AG04449 (cell line): ENCODE results near the gene CD3D.

Source experiments
- CTCF ChIA-PET: fragments of 350-600 bp; formaldehyde crosslinking; extraction: SDS; loops from one replicate; lab custom pipeline; 2021; ENCODE audit warnings: antibody characterized with exemption; lab: Yijun Ruan, JAX
- POLR2A ChIA-PET: fragments of 400-600, 350-600 bp; formaldehyde crosslinking; extraction: SDS; loops from one replicate; lab custom pipeline; 2020; ENCODE audit warnings: antibody characterized with exemption, inconsistent platforms; lab: Yijun Ruan, JAX
- DNase-seq: peaks from one replicate; pipeline ENCODE4 v3.0.0-alpha.2; 2010; ENCODE audit warnings: low read depth, low spot score
- H3K4me3 ChIP-seq: 2 replicates; pipeline ENCODE4 v1.5.1; 2011; ENCODE audit warnings: low read depth, mild to moderate bottlenecking, control low read depth, low read length
- TF ChIP-seq, protein P1 (sequence below): IDR thresholded peaks from one replicate; pipeline ENCODE4 v1.5.1; 2011; ENCODE audit warnings: mild to moderate bottlenecking, moderate library complexity, low read length, control low read depth, inconsistent platforms; ENCODE audit not compliant: insufficient read depth; ENCODE audit errors: missing control alignments

Gene CD3D

DNA sequence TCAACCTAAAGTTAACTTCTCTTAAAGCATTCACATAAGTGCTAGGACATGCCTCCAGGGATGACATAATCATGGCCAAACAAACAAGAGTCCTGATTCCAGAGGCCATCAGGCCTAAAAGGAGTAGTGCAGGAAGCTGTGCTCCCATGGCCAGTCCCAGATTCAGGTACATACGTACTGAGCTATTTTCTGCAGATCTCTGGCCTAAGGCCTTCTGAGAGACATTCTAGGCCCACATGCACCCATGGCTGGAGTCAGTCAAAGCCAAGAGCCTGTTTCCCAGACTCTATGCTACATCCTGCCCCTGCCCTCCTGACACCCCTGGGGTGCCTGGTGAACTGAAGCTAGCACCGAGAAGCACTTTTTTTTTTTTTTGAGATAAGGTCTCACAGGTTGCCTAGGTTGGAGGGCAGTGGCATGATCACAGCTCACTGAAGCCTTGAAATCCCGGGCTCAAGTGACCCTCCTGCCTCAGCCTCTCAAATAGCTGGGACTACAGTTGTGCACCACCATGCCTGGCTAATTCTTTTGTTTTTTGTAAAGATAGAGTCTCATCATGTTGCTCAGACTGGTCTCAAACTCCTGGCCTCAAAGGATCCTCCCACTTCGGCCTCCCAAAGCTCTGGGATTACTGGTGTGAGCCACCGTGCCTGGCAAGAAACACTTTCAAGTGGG is 553 bp downstream of the CD3D start:
- no peak overlapping the region for H3K4me3 ChIP-seq
- POLR2A ChIA-PET, result no interaction called here
- no peak for DNase-seq
- CTCF ChIA-PET, result interaction anchor here (2.3 kb wide), 1 partner anchor 11 kb away, joined by 9 read pairs; no protein-coding TSS in a partner anchor
- TF ChIP-seq, protein P1, sequence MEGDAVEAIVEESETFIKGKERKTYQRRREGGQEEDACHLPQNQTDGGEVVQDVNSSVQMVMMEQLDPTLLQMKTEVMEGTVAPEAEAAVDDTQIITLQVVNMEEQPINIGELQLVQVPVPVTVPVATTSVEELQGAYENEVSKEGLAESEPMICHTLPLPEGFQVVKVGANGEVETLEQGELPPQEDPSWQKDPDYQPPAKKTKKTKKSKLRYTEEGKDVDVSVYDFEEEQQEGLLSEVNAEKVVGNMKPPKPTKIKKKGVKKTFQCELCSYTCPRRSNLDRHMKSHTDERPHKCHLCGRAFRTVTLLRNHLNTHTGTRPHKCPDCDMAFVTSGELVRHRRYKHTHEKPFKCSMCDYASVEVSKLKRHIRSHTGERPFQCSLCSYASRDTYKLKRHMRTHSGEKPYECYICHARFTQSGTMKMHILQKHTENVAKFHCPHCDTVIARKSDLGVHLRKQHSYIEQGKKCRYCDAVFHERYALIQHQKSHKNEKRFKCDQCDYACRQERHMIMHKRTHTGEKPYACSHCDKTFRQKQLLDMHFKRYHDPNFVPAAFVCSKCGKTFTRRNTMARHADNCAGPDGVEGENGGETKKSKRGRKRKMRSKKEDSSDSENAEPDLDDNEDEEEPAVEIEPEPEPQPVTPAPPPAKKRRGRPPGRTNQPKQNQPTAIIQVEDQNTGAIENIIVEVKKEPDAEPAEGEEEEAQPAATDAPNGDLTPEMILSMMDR, result no peak

DNA sequence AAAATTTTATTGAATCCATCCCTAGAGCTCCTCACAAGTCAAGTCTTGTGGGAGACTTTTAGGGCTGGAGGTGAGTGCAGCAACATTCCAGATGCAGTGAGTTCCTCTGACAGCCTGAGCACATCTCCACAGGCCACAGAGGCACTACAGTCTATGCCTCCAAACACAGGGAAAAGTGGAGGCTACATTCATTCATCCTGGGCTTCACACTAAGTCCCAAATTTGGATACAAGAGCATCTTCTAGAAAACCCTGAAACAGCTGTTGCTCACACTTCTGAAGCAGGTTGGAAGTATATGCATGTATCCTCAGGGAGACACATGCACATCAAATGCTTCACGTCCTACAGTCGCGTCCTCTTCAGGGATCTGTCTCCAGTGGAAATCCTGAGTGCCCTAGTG is 1.2 kb downstream of the CD3D start:
- ChIA-PET CTCF (interaction anchor here (1.0 to 2.3 kb wide), 2 partner anchors 12 to 142 kb away, joined by 3 to 9 read pairs; no protein-coding TSS in a partner anchor), POLR2A (no interaction called here)
- TF ChIP-seq, protein P1, result no peak
- DNase-seq, result no peak
- H3K4me3 ChIP-seq, result no peak overlapping the region

DNA sequence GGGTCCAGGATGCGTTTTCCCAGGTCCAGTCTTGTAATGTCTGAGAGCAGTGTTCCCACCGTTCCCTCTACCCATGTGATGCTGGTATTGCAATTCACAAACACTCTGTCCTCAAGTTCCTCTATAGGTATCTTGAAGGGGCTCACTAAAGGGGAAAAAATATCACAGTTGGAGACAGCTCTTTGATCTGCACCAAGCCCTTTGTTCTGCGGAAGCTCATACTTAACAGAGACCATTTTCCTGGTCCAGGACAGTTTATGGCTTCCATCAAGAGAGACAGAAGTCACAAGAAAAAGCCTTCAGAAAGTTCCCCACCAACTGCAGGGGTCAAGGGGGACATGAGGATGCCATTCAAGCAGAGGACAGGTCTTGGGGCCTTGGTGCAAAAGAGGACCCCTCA is 2.1 kb downstream of the CD3D start:
- ChIA-PET CTCF (interaction anchor here (1.0 to 2.3 kb wide), 3 partner anchors 12 to 141 kb away, joined by 3 to 9 read pairs (median 8); no protein-coding TSS in a partner anchor), POLR2A (no interaction called here)
- H3K4me3 ChIP-seq, result no peak overlapping the region
- DNase-seq, result no peak
- TF ChIP-seq, protein P1, result no peak

DNA sequence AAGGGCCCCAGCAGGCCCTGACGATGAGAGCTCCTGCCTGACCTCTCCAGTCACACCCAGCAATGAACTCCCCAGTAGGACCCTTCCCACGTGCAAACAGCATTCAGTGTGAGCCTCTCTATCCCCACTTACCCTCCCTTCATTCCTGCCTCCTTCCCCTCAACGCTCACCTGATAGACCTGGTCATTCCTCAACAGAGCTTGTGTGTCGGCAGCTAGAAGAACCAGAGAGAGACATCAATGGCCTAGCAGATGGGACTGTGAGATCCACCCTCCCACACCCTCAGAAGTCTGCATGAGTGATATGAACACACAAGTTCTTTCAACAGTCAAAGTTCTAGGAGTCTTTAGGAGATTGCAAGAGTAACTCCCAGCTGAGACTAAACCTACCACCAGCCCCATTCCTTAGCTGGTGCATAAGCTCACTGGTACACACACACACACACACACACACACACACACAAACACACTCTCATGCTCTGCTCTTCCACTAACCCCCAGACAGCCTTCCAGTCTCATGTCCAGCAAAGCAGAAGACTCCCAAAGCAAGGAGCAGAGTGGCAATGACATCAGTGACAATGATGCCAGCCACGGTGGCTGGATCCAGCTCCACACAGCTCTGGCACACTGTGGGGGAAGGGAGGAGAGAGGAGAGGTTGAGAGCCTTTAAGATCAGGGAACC is 3.1 kb downstream of the CD3D start:
- DNase-seq, result no peak
- H3K4me3 ChIP-seq, result no peak overlapping the region
- ChIA-PET POLR2A (no interaction called here), CTCF (interaction anchor here (1.4 to 1.9 kb wide), 2 partner anchors 14 to 141 kb away, joined by 3 to 8 read pairs; no protein-coding TSS in a partner anchor)
- TF ChIP-seq, protein P1, result no peak

DNA sequence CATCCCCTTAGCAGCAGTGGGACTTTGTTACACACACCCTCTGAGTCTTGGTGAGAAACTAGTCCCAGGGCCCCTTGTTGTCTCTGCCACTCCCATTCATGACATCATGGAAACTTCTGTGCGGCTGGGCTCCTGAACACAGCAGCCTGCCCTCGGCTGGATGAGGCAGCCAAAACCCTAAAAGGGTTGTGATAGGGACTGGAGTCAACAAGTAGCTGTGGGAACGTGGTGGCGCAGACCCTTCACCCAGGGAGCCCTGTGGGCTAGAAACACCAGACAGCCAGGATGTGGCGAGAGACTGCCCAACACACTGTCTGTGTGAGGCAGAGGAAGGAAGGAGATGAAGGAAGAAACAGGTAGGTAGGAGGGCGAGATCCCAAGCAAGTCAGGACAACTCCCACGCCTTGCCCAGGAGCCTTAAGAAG is 3.9 kb downstream of the CD3D start:
- ChIA-PET CTCF (interaction anchor here (1.4 to 1.9 kb wide), 2 partner anchors 15 to 140 kb away, joined by 3 to 8 read pairs; no protein-coding TSS in a partner anchor), POLR2A (no interaction called here)
- TF ChIP-seq, protein P1, result no peak
- no peak for DNase-seq
- H3K4me3 ChIP-seq, result no peak overlapping the region

DNA sequence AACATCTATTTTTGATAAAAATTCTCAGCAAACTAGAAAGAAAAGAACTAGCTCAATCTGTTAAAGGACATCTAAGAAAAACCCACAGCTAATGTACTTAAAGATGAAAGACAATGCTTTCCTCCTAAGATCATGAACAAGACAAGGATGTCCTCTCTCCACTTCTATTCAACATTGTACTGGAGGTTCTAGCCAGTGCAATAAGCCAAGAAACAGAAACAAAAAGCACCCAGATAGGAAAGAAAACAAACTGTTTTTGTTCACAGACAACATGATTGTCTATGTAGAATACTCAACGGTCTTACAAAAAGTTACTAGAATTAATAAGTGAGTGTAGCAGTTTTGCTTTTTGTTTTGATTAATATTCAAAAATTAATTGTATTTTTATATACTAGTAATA is 7.8 kb downstream of the CD3D start:
- H3K4me3 ChIP-seq, result no peak overlapping the region
- DNase-seq, result no peak
- ChIA-PET POLR2A (no interaction called here), CTCF (no interaction called here)
- TF ChIP-seq, protein P1, result no peak
